Heart right ventricle (tissue), 16 donors: ENCODE measurements around the gene FAM20C. TPM values are rescaled to one million over a fixed set of nuclear protein-coding genes. Genes with fewer than 3 reads are reported as not detected.
A peak's percentile ranks its signal among the peaks of the same experiment; 100 is the strongest.

Experiments used
- ATAC-seq, 8 donors: fragments of 200-7000 bp; cut with Tn5 transposase; one replicate each; pipeline ENCODE4 v1.9.1; 2020; ENCODE audit warnings: mild to moderate bottlenecking in 8 of 8, moderate library complexity in 8 of 8, moderate number of reproducible peaks in 1 of 8
- DNase-seq, 2 donors: peaks; one replicate each; pipeline ENCODE4 v3.0.0-alpha.2; 2020
- H3K27ac ChIP-seq, 10 donors: fragments of 200-600 bp; sonication (generic) in 2 of 10; one replicate each; pipeline versions ENCODE4 v1.5.0 to v1.8.0; 2020 to 2022; ENCODE audit warnings: mild to moderate bottlenecking in 3 of 10
- H3K27me3 ChIP-seq, 7 donors: fragments of 200-600 bp; one replicate each; pipeline ENCODE4 v1.8.0; 2021 to 2022; ENCODE audit warnings: mild to moderate bottlenecking in 2 of 7
- H3K36me3 ChIP-seq, 9 donors: fragments of 200-600 bp; sonication (generic) in 1 of 9; one replicate each; pipeline versions ENCODE4 v1.5.0 to v1.8.0; 2020 to 2022; ENCODE audit warnings: mild to moderate bottlenecking in 2 of 9
- H3K4me1 ChIP-seq, 9 donors: fragments of 200-600 bp; sonication (generic) in 1 of 9; one replicate each; pipeline versions ENCODE4 v1.5.0 to v1.8.0; 2020 to 2022; ENCODE audit warnings: mild to moderate bottlenecking in 4 of 9
- H3K4me3 ChIP-seq, 10 donors: fragments of 200-600 bp; sonication (generic) in 2 of 10; one replicate each; pipeline versions ENCODE4 v1.5.0 to v1.8.0; 2020 to 2022; ENCODE audit warnings: mild to moderate bottlenecking in 7 of 10, moderate library complexity in 2 of 10
- H3K9me3 ChIP-seq, 11 donors: fragments of 200-600 bp in 10 of 11; sonication (generic) in 2 of 11; one replicate each; pipeline versions ENCODE4 v1.5.0 to v1.8.0; 2013 to 2022; ENCODE audit warnings: mild to moderate bottlenecking in 2 of 11, control low read depth in 1 of 11, moderate library complexity in 1 of 11
- CTCF ChIP-seq, 9 donors: fragments of 200-600 bp; sonication (generic) in 2 of 9; IDR thresholded peaks; one replicate each; pipeline versions ENCODE4 v1.5.0 to v1.8.0; 2021 to 2022; ENCODE audit warnings: antibody characterized with exemption in 9 of 9, mild to moderate bottlenecking in 5 of 9, moderate library complexity in 1 of 9
- WGBS, 2 donors: extraction: QIAGEN DNeasy Blood & Tissue Kit; methylation state at CpG; one replicate each; pipeline ENCODE4 v1.1.7; 2013; ENCODE audit warnings: inconsistent platforms in 1 of 2; 5-methylcytosine and 5-hydroxymethylcytosine counted together
- intact Hi-C, 10 donors: fragments of 100-400 bp; cut with DNase I; formaldehyde crosslinking; loops; one replicate each; pipeline versions ENCODE4 v1.11.1 to v1.14.2; 2022
- polyA plus RNA-seq, 2 donors: library from polyadenylated mRNA; stranded (reverse); fragments of 200-250 nt; gene quantifications; one replicate each; pipeline ENCODE4 v1.2.3, GENCODE V29; 2013
- total RNA-seq, 10 donors: library from RNA; stranded (reverse); fragmentation: NEBNext Ultra II Directional in 3 of 10; extraction: Animal tissue kit (Norgen Biotek cat#: 25700) in 3 of 10; gene quantifications; one replicate each; pipeline versions ENCODE4 v1.2.1 to v1.2.4, GENCODE V29; 2021 to 2023
- donor health status: Arrhythmogenic right ventricular cardiomyopathy.
- donor health status: ischemic (EF 13 %, LVEDD 7.1; RV severe dilation, severe dysfunction).
- donor health status: healthy with polysubstance abuse.
- donor health status: DM: no; HTN: yes; CAD: no.
- donor health status: DM: no; HTN: no; CAD: no.
- donor health status: ischemic (EF 25% LVEDD 6.9; RV normal size, moderate dysfunction).
- donor health status: ischemic (EF 25% LVEDD 5.7; RV mildly dilated, moderate dysfunction).
- donor health status: healthy.
- donor health status: DM: yes; HTN: yes; CAD: no.
- donor health status: Ischemic cardiomyopathy.
- donor health status: ischemic (EF 35%, LVEDD 5.7; RV mildly dilated, moderate dysfunction).
- donor health status: nonischemic (EF 11% LVEDD 7.7; RV severe dilation, severe dysfunction).
- donor health status: DM: yes; HTN: yes; CAD: no.
- donor health status: PGD.
- donor health status: ischemic (EF 29% LVEDD 5.4; RV normal size, mild dysfunction).
- donor health status: nonischemic (EF 23%, LVEDD 6.1; RV moderate dilation, normal function).

Gene FAM20C
- total and polyA plus RNA-seq, 12 donors, result 12.4 to 59.8 (median 19.2) TPM

- Histone ChIP-seq H3K27me3 (no peaks in the 10 kb centered on the region), H3K4me1 (peaks cover 0 to 9% (median 4%) of the 10 kb centered on the region in 9 donors), H3K4me3 (no peak overlapping the region), H3K27ac (no peak overlapping the region), H3K9me3 (no peaks in the 10 kb centered on the region), H3K36me3 (no peaks in the 10 kb centered on the region)
- ATAC-seq (peak in 1 of 8 donors; percentile 5), DNase-seq (no peak)
- intact Hi-C loops, result no loop called here
- no peak for TF ChIP-seq CTCF (IDR thresholded peaks at IDR 0.05)
- WGBS, 2 donors, result 81 to 82% methylated on average over 29 of the region's 29 CpGs
Measured at GRCh38 chr7:173209-173918, 19.0 kb upstream of the FAM20C start.

- Histone ChIP-seq H3K36me3 (no peaks in the 10 kb centered on the region), H3K9me3 (no peaks in the 10 kb centered on the region), H3K4me1 (peaks cover 0 to 18% (median 7%) of the 10 kb centered on the region in 9 donors), H3K4me3 (no peak overlapping the region), H3K27ac (peak overlapping the region in 6 of 10 donors; percentile 12 to 53 (median 14)), H3K27me3 (no peaks in the 10 kb centered on the region)
- DNase-seq (no peak), ATAC-seq (no peak)
- no peak for TF ChIP-seq CTCF (IDR thresholded peaks at IDR 0.05)
- 53 to 64% methylated on average over 2 of the region's 2 CpGs for WGBS, 2 donors
- intact Hi-C loops, result no loop called here
Measured at GRCh38 chr7:174716-175115, 17.7 kb upstream of the FAM20C start.

GRCh38 chr7:175955-176354, 16.4 kb upstream of the FAM20C start:
- Histone ChIP-seq H3K27me3 (no peaks in the 10 kb centered on the region), H3K4me1 (peaks cover 0 to 28% (median 11%) of the 10 kb centered on the region in 9 donors), H3K4me3 (no peak overlapping the region), H3K9me3 (no peaks in the 10 kb centered on the region), H3K27ac (no peak overlapping the region), H3K36me3 (no peaks in the 10 kb centered on the region)
- DNase-seq (no peak), ATAC-seq (no peak)
- TF ChIP-seq CTCF (IDR thresholded peaks at IDR 0.05), result no peak
- intact Hi-C loops, result no loop called here
- 94 to 97% methylated on average over 11 of the region's 11 CpGs for WGBS, 2 donors

- H3K36me3 ChIP-seq, result no peaks in the 10 kb centered on the region
- no peak for ATAC-seq
- WGBS, 2 donors, result 84 to 88% methylated on average over 9 of the region's 9 CpGs
Measured at GRCh38 chr7:176381-176780, 16.0 kb upstream of the FAM20C start.

More at GRCh38 chr7:176381-176780, 16.0 kb upstream of the FAM20C start:
- peaks cover 0 to 28% (median 11%) of the 10 kb centered on the region in 9 donors for H3K4me1 ChIP-seq
- H3K4me3 ChIP-seq, result no peak overlapping the region
- no peak for DNase-seq
- no peaks in the 10 kb centered on the region for H3K9me3 ChIP-seq
- intact Hi-C loops, result no loop called here
- no peak for TF ChIP-seq CTCF (IDR thresholded peaks at IDR 0.05)
- H3K27me3 ChIP-seq, result no peaks in the 10 kb centered on the region
- H3K27ac ChIP-seq, result no peak overlapping the region
